ENCODE measurements around the gene MRGPRF. TPM values are rescaled to one million over a fixed set of nuclear protein-coding genes. Genes with fewer than 3 reads are reported as not detected.
A peak's percentile ranks its signal among the peaks of the same experiment; 100 is the strongest.

MRGPRF gene
- polyA plus RNA-seq, 3 donors = 20.9 to 24.6 (median 22.7) TPM

DNA sequence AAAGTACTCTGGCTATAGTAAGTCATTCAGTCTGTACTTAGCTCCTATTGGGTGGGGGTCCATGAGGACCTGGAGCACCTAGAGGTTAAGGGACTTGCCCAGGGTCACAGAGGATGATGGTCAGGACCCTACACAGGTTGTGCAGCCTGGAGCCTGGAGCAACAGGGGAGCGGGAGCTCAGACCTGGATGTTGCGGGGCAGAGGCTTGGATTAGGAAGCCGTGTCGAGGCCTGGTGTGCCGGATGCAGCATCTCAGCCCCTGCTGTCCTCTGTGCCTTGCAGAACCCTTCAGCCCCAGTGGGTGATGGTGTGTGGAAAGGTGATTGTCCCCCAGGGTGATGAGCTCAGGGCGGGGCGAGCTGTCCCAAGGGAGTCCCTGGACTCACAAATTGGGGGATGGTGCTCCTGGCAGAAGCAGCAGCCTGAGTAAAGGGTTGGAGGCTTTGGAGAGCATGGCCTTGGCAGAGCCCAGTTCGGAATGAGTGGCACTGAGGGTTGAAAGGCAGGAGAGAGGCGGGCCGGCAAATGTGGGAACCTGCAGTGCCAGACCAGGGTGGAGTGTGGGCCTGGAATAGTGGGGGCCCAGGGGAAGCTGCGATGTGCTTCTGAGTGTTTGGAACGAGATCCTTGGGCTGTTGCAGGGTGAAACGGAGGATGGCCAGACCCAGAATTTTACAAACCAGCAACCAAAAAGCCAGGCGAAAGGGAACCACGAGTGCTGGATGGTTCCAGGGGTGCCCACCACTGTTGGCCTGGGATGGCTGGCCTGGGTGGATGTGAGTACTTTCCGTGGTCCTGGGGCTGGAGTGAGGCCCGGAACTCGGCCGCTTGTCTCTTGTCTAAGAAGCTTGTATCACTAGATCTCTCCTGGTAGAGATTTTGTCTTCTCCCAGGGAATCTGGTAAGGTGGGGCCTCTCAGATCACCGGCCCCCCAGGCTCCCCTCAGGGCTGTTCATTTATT is 38.6 kb upstream of the MRGPRF start:
- DNase-seq (ENCODE audit: low read depth in 3 of 3, low spot score in 2 of 3) = no peak

DNA sequence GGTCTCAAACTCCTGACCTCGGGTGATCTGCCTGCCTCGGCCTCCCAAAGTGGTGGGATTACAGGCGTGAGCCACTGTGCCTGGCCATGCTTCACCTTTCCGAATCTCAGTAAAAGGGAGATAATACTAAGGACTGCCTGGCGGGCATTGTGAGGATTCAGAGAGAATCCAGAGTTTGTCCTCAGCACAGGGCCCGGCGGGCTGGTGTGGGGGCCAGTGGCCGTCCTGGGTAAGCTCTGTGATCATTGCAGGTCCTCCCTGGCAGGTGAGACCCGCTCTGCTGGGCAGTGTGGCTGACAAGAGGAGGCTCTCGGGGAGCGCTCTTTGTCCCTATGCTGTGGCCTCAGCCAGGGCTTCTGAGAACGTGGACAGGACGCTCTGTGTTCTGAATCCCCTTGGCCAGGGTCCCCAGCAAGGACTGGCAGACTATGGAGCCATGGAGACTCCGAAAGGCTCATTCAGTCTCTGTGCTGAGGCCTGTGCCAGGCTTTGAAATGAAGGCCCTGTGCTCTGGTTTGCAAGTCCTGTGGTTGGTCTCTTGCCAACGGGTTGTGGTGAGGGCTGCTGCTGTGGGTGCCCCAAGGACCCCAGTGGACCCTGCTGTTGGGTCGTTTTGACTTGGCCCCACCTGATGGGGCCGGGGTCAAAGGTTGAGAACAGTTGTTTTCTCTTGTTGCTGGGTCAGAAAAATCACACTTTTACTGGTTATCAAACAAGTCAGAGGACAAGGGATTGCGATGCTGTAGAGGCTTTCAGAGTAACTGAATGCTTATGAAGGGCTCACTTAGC is 37.7 kb upstream of the MRGPRF start:
- DNase-seq (ENCODE audit: low read depth in 3 of 3, low spot score in 2 of 3) = no peak

DNA sequence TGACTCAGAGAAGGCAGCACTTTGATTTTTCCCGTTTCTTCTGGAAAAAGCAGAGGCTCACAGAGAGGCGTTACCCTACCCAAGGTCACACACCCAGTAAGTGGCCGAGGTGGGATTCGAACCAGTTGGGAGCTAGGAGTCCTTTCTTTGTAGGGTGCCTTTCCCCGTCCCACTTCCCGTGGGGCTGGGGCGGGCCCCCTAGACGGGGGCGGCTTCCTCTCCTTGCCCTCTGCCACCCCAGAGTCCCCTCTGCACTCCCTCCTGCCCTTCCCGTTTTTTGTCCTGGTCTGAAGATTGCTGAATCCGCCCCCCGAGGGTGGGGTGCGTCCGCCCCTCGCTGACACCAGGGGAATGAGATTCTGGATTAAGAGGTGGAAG is 36.4 kb upstream of the MRGPRF start:
- DNase-seq (ENCODE audit: low read depth in 3 of 3, low spot score in 2 of 3) = no peak

DNA sequence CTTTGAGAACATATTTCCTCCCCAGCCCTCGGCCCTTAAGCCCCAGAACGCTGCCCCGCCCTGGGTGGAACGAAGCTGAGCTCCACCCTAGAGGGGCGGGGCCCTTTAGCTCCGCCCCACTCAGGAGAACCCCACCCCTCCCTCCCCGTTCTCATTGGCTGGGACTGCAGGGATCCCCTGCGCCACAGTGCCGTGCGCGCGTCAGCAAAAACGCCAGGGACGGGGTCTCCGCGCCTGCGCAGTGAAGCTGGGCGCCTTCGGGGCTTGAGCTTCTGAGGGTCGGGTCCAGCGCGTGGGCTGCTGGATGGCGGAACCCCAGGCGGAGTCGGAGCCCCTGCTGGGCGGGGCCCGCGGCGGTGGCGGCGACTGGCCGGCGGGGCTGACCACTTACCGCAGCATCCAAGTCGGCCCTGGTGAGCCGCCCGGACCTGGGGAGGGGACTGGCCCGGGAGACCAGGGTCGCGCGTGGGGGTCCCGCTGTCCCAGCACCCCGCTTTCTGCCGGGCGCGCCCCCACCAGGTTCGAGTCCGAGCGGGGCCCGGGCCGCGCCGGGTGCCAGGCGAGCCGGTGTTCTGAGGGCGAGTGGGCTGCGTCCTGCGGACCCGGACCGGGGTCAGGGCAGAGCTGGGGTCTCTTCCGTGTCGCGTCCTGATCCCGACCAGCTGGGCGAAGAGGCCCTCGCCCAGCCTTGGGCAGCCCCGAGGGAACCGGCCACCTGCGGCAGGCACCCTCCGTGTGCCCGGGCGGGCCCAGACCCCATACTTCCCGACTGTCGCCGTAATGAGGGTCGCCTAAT is 35.8 kb upstream of the MRGPRF start, which contains the start of gene TPCN2:
Gene TPCN2, plus strand, starts transcription at position 239 of the 796 bp plus-strand sequence. Its CDS starts 66 bp downstream, at position 305.
- DNase-seq (ENCODE audit: low read depth in 3 of 3, low spot score in 2 of 3) = peak; percentile 89 to 94 (median 93)

DNA sequence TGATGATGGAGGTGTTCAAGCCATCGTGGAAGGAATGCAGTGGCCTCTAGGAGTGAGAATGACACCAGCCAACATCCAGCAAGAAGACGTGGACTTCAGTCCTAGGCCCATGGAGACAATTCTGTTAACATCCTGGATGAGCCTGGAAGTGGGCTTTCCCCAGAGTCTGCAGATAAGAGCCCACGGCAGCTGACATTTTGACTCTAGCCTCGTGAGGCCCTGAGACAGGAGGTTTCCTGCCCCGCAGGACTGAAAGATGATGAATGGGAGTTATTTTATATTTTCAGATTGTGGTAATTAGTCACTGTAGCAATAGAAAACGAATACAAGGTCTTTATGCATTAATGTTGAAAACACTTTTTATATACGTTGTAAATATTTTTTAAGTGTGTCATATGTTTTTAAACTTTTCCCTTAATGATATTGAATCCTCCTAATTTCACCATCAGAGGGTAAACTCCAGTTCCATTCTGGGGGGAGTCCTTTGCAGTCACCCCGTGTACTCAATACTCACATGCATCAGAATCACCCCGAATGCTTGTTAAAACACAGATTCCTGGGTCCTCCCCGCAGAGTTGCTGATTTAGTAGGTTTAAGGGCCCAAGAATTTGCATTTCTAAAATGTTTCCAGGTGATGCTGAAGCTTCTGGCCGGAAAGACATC is 35.1 kb upstream of the MRGPRF start:
- DNase-seq (ENCODE audit: low read depth in 3 of 3, low spot score in 2 of 3) = no peak

DNA sequence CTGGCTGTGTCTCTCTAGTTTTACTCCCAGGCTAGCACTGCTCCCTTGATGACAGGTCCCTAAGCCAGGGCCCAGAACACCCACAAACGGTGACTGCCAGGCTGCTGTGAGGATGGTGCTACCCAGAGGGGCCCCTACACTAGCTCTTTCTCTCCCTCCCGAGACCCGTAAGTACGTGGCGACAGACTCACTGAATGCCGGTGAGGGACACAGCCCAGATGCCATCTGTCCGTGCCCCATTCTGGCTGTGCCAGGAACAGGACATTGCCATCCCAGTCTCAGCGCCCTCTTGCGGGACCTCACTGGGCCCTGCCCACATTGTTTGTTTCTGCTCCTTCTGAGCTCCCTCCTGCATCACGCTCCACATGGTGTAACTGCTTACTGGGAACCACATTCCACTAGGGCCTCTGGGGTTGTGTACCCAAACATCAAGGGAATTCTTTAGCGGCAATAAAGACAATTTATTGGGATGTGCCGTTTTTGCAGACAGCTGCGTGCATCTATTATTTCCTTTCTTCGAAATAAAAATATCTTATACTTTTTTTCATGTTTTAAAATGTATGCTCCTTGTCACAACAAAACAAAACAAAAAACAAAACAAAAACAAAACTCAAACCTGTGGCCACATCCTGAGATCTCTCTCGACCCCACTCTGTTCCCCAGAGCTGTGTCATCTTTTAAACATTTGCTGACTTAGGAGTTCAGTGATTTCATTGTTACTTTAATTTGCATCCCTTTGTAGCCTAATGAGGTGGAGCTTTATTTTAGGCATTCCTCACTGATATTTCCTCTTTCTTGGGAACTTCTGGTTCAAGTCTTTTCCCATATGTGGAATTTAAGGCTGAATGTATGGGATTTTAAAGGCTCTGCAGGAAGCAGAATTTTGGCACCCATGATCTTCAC is 31.3 kb upstream of the MRGPRF start:
- DNase-seq (ENCODE audit: low read depth in 3 of 3, low spot score in 2 of 3) = peak in 2 of 3 donors; percentile 50 to 72

DNA sequence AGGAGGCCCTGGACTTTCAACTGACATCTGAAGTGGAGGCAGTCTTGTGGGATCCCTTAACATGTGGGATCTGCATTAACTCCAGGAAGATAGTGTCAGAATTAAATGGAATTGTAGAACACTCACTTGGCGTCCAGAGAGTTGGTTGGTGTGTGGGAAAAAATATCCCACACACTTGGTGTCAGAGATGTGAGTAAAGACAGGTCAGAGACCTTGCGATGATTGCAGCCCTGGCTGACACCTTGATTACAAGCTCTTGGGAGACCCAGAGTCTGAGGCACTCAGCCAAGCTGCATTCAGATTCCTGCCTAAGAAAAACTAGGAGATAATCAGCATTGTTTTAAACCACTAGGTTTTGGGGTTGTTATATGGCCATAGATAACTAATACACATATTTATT is 28.5 kb upstream of the MRGPRF start:
- DNase-seq (ENCODE audit: low read depth in 3 of 3, low spot score in 2 of 3) = no peak

DNA sequence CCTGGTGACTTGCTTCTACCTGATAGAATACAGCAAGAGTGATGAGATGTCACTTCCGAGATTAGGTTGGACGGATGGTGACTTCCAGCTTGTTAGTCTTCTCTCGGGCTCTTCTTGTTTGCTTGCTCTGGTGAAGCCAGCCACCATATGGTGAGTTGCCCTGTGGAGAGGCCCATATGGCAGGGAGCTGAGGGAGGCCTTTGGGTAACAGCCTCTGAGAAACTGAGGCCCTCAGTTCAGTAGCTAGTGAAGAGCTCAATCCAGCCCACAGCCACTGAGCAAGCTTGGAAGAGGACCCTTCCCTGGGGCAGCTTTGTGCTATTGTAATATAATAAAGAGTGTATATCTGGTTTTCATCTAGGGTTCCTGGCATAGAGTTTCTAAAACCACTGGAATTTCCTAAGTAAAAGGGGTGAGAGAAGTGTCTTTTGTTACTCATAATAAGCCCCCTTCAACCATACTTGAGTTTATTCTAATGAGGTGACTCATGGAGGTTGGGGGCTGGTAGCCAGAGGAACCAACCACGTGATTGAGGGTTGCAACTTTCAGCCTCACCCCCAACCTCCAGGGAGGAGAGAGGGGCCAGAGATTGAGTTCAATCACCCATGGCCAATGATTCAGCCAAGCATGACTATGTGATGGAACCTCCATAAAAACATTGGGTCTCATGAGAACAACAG is 27.7 kb upstream of the MRGPRF start:
- no peak for DNase-seq (ENCODE audit: low read depth in 3 of 3, low spot score in 2 of 3)

DNA sequence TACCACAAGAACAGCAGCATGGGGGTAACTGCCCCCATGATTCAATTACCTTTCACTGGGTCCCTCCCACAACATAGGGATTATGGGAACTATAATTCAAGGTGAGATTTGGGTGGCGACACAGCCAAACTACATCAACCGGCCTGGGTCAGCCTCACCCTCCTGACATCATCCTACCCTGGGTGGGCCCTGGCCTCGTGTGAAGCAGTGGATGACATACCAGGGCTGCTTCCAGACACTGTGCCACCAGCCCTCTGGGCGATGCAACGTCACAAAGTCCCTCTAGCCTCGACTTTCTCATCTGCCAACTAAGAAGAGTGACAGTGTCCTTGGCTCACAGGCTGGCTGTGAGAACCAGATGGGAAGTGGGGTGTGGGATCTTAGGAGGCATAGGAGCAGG is 27.0 kb upstream of the MRGPRF start:
- DNase-seq (ENCODE audit: low read depth in 3 of 3, low spot score in 2 of 3) = no peak

DNA sequence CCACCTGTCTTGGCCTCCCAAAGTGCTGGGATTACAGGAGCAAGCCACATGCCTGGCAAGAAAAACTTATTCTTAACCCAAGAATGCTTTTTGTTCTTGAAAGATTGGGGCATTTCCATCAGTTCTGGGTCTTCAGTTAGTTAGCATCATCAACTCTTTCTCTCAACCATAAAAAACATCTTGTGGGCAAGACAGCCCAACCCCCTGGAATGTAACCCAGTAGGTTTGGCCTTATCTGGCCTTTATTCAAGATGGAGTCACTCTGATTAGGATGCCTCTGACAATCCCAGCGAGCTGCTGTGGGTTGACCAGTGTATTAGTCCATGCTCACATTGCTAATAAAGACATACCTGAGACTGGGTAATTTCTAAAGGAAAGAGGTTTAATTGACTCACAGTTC is 26.5 kb upstream of the MRGPRF start:
- DNase-seq (ENCODE audit: low read depth in 3 of 3, low spot score in 2 of 3) = no peak

DNA sequence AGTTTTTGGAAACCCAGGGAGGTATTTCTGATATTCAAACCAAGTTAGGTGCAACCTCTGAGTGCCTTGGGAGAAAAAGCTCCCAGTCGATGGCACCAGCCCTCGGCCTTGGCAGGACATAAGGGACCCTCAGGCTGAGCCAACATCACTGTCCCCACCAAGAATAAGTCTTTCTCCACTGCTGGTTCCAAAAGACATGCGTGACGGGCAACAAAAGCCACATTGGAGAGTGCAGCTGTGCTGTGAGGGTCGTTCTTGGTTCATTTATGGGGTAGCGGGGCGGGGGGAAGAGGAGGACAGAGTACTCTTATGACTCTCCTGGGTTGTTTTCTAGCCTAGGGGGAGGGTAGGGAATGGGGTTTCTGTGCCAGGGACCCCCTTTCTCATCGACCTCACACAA is 24.5 kb upstream of the MRGPRF start:
- no peak for DNase-seq (ENCODE audit: low read depth in 3 of 3, low spot score in 2 of 3)

DNA sequence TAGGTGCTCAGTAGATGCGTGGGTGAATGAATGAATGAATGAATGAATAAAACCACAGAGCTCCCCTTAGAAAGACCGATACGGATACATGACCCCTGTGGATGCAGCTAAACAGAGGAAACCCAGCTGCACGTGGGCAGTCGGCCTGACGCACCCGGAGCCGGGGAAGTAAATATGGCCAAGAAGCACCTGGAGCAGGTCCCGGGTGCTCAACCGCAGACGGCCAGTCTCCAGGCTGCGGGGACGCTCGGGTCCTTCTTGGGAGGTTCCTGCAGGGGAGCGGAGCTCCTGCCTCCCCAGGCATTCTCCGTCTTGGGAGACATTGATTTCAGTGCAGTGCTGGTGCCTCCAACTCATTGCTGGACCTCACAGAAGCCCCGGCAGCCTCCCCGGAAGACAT is 24.0 kb upstream of the MRGPRF start:
- DNase-seq (ENCODE audit: low read depth in 3 of 3, low spot score in 2 of 3) = no peak

DNA sequence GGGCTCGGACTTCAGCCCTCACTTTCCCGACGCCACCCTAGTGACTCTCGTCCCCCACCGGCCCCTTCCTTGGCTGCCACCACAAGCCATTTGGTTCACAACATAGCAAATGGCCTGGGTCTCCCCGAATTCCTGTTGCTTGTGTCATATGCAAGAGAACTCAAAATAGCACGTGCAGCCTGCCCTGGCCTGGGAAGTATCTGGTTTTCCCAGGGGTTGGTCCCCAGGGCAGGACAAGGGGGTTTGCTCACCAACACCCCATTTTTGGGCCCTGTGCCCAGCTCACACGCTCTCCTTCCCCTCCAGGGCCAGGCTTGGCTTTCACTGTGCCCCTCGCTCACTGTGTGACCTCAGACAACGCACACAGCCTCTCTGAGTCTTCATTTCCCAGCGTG is 22.9 kb upstream of the MRGPRF start:
- DNase-seq (ENCODE audit: low read depth in 3 of 3, low spot score in 2 of 3) = no peak

DNA sequence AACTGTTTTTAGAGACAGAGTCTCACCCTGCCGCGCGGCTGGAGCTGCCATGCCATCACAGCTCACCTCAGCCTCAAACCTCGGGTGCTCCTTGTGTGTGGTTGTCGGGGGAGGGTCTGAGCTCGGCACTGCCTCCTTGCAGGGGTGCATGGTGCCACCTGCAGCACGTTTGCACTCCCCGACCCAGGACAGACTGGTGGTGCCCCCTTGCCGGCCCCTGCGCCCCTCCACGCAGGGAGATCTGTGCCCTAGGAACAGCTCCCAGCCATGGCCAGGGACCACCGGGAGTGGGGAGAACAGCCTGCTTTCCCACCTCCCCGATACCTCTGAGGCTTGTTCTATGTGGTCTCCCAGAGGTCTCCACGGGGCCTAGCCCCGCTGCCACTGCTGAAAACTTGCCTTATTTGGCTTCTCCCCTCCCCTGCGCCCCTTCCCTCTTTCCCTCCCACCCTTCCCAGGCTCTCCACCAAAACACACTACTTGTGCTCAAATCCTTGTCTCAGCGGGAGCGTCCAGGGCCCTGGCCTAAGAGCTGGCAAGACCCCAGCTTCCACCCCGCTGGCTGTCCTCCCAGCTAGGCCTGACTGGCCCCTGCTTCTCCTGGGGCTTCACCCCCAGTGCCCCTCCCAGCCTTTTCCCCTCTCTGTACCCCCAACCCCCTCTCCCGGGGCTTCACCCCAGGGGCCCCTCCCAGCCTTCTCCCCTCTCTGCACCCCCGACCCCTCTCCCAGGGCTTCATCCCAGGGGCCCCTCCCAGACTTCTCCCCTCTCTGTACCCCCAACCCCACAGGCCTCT is 22.3 kb upstream of the MRGPRF start:
- DNase-seq (ENCODE audit: low read depth in 3 of 3, low spot score in 2 of 3) = no peak

DNA sequence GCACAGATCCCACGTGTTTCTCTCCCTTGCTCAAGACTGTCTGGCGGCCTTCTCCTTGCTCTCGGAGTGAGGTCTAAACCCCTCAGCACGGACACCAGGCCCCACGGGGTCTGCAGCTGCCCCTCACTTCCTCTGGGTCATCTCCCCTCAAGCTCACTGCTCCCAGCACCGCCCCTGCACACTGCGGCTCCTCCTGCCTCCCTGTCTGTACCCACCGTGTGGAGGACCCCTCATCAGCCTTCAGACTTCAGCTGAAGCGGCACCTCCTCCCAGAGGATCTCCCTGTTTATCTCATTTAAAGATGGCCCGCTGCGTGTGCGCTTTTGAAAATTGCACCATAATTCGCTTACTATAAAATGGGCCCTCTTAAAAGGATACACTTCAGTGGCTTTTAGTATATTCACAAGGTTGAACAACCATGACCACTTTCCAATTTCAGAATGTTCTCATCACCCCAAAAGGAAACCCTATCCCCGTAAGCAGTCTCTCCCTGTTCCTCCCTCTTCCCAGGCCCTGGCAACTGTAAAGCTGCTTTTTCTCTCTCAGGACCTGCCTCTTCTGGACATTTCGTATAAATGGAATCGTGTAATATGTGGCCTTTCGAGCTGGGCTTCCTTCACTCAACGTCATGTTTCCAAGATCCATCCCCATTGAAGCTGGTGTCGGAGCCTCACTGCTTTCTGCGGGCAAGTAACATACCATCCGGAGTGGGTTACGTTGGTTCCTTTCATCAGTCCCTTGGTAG is 21.2 kb upstream of the MRGPRF start:
- DNase-seq (ENCODE audit: low read depth in 3 of 3, low spot score in 2 of 3) = no peak

DNA sequence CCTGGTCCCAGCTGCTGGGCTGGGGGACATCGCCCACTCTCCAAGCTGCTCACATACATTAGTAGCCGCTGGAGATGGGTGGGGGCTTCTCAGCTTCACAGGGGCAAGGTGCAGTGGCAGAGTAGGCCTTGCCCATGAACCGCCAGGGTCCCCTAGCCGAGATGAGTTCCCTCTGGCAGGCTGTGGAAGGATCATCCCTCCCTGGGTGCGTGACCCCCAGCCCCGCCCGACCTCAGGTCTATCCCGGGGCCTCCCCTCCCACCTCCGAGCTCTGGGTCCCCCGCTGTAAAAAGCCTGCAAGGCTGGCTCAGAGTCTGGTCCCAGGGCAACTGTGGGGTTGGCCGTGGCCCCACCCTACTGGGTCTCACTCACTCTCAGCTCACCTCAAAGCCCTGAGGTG is 20.4 kb upstream of the MRGPRF start:
- no peak for DNase-seq (ENCODE audit: low read depth in 3 of 3, low spot score in 2 of 3)

DNA sequence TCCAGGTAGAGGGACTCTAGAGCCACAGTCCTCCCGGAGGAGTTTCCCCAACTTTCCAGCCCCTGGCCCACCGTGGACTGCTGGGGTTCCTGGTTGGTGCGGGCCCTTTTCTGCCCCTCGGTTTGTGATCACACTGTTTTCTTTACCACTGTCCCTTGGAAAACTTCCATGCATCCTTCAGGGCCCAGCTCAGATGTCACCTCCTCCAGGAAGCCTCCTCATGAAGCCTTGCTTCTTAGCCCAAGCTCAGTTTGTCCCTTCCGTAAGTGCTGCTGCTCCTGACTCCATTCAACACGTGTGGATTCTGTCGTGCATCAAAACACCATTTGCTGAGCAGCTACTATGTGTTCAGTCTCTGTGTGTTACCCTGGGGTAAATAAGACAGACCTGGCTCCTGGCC is 19.8 kb upstream of the MRGPRF start:
- DNase-seq (ENCODE audit: low read depth in 3 of 3, low spot score in 2 of 3) = no peak
